ENCODE results near the gene STK38L. TPM values are rescaled to one million over a fixed set of nuclear protein-coding genes. Genes with fewer than 3 reads are reported as not detected.

The STK38L gene
- total and polyA plus RNA-seq, 2 of the 8 experiments (the other 6 are each of a cell fraction or from before 2014, with no cell fraction given) = 8.1 to 63.6 TPM

DNA sequence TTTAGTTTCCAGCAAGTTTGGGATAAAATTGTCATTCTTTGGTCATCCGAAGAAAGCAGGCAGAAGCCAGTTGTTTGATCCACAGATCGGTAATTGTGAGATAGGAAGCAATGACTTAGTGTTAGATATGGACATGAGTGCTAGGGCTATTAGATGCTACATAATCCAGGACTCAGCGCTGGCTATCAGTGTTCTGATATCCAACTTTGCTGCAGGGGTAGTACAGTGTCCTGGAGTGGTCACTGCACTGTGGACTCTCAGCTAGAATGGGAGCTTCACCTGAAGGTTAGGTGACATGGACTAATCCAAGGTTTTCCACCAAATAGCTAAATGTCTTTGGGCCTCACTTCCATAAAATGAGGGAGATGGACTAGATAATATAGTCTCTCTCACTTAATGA is 39.9 kb downstream of the STK38L start (continued):
- TF ChIP-seq YY1 (IDR thresholded peaks at IDR 0.05; ENCODE audit: low read depth, low read length) = no peak
- no peak for TF ChIP-seq TBP (IDR thresholded peaks at IDR 0.05; ENCODE audit: low read depth, low read length)
- TF ChIP-seq RAD21 (IDR thresholded peaks at IDR 0.05 in 1 of 2, conservative IDR thresholded peaks at IDR 0.05 in 1 of 2; ENCODE audit: low read depth in 2 of 2, low read length in 2 of 2) = no peak

Measured in H1 (cell line).